HG03280 (cell line): ENCODE measurements around the gene HEBP2.
A peak's percentile ranks its signal among the peaks of the same experiment; 100 is the strongest.
"Not testable (repeated sequence)": the region's sequence is repeated elsewhere in the genome, so short reads cannot be mapped to it uniquely, and the experiment has no call there.

Experiments used
- ATAC-seq: cut with Tn5 transposase; IDR thresholded peaks from one replicate; pipeline ENCODE4 v1.9.1; 2021; ENCODE audit warnings: mild to moderate bottlenecking, moderate library complexity; ENCODE audit not compliant: unreplicated experiment

The HEBP2 gene, protein sequence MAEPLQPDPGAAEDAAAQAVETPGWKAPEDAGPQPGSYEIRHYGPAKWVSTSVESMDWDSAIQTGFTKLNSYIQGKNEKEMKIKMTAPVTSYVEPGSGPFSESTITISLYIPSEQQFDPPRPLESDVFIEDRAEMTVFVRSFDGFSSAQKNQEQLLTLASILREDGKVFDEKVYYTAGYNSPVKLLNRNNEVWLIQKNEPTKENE

DNA sequence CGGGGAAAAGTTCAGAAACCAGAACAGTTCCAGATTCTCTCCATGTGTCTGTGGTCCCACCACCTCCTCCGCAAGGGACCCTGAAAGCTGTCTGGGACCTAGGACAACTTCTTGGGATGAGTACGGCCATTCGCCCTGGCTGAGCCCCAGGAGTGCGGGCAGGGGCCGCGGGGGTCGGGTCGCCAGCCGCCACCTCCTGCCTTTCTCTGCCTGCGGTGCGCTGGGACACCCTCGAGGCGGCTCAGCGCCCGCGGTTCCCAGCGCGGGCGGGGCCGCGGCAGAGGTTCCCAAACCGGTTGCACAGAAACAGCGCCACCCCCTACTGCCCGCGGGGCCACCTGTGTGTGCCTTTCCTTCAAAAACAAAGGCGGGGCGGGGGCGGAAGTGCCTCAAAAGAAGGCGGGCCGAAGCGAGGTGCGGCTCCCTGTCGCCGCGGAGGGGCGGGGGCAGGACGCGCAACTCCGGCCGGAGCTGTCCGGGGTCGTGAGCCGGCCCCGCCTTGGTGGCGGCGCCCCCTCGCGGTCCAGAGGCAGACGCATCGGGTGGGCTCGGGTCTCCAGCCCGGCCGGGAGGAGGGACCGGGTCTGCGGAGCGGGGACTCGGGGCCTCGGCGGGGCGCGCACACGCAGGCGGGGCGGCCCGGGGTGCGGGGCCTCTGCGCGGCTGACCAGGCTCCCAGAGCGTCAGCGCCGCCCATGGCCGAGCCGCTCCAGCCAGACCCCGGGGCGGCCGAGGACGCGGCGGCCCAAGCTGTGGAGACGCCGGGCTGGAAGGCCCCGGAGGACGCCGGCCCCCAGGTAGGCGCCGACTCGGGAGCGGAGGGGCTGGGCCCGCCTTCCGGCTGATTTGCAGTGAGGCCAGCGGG, at the start of gene HEBP2:
Gene HEBP2, plus strand, starts transcription at position 423 of the 865 bp plus-strand sequence. Its CDS starts 273 bp downstream, at position 696.
- peak; percentile 90 for ATAC-seq

DNA sequence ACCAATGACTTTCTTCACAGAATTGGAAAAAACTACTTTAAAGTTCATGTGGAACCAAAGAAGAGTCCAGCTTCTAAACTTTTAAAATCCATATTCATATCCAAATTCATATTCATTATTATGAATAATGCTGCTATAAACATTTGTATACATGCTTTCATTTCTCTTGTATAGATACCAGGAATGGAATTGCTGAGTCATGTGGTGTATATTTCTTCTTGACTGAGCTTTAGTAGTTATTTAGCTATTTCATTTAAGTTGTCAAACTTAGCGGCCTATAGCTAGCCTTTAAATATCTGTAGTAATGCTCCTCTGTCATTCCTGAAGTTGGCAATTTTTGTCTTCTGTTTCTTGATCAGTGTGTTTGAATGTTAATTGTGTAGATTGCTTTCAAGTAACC, 46.1 kb upstream of the HEBP2 start:
- ATAC-seq, result no peak

DNA sequence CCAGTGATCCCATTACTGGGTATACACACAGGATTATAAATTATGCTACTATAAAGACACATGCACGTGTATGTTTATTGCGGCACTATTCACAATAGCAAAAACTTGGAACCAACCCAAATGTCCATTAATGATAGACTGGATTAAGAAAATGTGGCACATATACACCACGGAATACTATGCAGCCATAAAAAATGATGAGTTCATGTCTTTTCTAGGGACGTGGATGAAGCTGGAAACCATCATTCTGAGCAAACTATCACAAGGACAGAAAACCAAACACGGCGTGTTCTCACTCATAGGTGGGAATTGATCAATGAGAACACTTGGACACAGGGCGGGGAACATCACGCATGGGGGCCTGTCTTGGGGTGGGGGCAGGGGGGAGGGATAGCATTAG, 35.3 kb upstream of the HEBP2 start:
- ATAC-seq, result not testable (repeated sequence)

DNA sequence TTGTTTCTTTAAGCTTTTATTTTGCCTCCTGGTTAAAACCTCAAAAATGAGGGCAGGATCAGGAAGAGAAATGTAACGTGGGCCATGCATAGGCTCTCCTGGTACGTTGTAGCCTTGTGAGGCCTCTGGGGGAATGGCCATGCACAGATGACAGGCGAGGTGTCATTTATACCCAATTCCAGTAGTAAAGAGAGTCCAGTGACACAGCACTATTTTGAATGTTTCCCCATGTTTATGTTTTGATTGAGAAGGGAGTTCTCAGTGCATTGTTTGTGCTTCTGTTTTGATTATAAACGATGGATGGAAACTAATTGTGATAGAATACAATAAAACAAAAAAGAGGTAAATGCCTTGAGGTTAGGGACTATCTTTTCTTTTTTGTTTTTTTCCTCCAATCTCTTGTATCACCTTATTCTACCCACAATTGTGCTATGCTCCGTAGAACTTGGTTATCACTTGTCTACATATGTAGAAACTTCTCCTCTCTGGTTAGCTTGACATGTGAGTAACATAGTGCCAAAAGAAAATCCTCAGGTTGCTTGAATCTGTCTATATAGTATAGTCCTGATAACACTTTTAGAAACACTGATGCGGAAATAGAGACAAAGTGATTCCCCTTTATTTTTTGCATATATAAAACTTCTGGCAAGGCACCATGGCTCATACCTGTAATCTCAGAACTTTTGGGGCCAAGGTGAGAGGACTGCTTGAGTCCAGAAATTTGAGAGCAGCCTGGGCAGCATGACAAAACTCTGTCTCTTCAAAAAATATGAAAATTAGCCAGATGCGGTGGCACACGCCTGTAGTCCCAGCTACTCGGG, 33.2 kb upstream of the HEBP2 start:
- ATAC-seq, result no peak

DNA sequence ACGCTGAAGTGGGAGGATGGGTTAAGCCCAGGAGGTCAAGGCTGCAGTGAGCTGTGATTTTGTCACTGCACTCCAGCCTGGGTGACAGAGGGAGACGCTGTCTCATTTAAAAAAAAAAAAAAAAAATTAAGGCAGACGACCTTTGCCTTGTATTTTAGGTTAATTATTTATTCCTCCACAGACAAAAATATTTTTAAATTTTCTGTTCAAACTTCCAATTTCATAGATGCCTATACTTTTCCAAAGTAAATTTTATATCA, 32.6 kb upstream of the HEBP2 start:
- ATAC-seq, result no peak

DNA sequence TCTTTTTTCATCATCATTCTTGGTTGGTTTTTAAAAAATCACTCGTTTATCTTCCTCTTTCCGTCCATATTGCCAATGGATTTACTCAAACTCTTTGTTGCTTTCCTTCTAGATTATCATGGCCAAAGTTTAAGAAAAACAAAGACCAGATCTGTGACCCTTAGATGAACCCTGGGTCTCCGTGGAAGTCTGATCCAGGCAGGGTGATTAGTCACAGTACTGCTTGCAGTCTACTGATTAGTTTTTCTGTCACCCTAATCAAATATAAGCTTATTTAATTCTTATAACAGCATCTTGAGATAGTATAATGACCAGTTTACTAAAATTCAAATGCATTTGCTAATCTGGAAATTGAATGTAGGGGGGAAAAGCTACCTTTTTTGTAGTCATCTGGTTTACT, 32.3 kb upstream of the HEBP2 start:
- no peak for ATAC-seq

DNA sequence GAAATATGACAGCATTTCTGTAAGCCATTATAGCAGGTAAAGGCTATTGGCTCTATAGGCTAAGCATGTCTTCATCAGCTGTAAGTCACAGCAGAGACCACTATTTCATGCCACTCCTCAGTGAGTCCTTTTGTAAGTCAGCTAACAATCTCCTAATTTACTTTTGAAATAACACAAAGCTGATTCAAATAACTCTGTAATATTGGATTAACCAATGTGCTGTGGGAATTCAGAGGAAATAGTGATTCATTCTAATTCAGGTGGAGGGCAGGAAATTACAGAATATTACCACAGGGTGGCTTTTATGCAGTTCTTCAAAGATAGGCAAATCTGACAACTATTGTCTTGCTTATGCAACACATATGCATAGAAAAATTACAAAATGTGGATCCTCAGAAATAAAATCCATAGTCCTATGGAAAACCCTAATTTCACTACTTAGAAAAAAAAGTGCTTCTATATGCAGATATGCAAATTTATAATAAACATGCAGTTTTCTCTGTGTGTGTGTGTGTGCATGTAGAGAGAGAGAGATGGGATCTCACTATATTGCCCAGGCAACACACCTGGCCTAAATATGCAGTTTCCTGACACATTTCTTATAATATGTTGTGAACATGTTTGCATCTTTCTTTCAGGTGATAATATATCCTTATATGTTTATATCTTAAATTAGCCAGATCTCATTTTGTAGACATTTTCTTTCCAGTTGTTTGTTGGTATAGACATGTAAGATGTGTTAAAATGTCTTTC, 31.1 kb upstream of the HEBP2 start:
- ATAC-seq, result no peak

DNA sequence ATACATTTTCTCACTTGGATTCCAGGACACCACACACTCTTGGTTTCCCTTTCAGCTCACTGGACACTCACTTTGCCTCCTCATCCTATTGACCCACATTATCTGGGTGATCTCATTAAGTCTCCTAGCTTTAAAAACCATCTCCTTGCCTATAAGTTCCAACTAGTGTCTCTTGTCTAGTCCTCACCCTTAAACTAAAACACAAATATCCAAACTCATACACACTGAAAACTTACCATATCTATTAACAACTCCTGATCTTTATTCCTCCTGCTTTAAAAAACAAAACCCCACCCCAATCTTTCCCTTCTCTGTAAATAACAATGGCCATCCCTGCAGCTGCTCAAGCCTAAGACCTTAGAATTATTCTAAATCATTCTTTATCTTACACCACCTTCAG, 29.8 kb upstream of the HEBP2 start:
- ATAC-seq, result no peak

DNA sequence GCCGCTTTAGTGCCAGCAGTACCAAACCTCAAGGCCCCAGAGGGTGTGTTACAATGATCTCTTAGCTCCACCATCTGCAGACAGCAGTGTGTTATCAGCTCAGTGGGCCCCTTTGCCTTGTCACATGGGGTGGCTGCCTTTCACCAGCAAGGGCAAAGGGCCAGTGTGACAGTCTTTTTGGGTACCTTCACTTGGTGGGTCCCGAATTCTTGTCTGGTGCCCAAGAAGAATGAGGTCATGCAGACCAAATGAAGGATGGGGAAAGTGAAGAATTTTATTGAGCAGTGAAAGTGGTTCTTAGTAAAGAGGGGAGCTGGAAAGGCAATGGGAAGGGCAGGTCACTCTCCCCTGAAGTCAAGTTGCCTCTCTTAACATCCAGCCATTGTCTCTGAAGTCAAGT, 29.2 kb upstream of the HEBP2 start:
- no peak for ATAC-seq

DNA sequence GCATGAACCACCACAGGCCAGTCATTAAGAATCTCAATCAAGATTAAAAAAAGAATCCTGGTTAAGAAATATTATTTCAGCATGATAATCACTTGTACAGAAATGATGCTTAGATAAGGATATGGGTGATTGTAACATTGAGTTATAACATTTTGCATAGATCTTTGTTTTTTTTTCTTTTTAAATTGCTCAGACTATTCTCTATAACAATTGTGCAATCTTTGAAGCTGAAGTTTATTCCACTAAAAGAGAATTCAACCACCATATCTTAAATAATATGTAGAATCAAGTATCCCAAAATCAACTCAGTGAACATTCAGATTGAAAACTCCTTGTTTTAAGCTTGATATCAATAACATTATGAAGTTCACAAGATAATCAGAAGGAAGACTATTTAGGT, 27.0 kb upstream of the HEBP2 start:
- no peak for ATAC-seq

DNA sequence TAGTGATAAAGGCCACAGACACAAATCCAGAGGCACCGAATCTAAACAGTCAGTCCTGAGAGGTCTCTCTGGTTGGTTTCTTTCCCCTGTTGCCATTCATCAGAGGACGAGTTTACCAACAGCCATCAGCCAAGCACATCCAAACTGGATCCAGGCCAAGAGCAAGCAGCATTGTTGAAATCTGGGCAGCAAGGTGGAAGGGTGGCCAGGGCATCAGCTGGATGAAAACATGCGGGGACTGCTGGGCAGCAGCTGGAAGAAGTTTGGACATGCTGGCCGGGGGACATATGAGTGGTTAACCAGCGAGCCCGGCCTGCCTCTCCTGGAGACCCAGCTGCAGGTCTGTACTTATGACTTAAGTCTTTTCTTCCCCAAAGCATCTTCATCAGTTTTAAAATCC, 26.2 kb upstream of the HEBP2 start, which contains the start of gene SMIM28:
Gene SMIM28, plus strand, starts transcription at position 62 of the 400 bp plus-strand sequence. Its CDS starts 168 bp downstream, at position 230.
- no peak for ATAC-seq

DNA sequence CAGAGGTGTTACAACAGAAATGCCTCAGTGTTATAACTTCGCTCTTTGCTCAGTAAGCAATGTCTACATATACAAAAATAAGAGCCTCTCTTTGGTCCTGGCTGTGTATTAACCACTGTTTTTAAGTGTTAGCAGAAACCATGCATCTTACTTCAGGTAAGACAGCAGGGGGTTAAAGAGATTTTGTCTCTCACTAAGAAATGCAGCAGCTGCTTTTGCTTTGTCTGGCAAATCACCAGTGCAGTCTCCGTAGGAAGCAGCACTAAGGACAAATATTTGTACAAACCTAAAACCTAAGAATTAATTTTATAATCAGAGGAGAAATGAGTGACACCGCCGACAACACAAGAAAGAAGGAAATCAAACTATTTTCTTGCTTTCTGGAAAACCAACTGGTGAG, 25.6 kb upstream of the HEBP2 start:
- no peak for ATAC-seq

DNA sequence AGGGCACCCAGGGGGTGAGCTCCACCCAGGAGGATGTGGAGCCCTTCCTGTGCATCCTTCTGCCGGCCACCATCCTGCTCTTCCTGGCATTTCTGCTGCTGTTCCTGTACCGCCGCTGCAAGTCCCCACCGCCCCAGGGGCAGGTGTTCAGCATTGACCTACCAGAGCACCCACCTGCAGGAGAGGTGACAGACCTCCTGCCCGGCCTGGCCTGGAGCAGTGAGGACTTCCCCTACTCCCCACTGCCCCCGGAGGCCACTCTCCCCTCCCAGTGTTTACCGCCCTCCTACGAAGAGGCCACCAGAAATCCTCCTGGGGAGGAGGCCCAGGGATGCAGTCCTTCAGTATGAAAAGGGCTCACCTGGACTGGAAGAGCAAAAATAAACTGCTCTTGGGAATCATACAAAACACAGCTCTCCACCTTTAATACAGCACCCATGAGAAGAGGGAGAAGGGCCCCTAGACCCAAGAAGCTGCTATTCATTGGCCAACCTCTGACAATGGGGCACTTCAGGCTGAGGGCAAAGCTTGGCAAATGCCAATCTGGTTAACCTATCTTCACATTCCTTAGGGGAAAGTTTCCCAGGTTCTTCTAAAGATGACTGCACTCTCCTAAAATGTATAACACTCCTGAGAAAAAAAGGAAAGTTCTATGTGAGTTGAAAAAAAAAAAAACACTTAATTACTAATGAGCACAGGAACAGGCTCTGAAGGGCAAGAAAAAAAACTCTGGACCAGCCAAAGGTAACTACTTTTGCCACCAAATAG, 21.3 kb upstream of the HEBP2 start:
- ATAC-seq, result no peak

DNA sequence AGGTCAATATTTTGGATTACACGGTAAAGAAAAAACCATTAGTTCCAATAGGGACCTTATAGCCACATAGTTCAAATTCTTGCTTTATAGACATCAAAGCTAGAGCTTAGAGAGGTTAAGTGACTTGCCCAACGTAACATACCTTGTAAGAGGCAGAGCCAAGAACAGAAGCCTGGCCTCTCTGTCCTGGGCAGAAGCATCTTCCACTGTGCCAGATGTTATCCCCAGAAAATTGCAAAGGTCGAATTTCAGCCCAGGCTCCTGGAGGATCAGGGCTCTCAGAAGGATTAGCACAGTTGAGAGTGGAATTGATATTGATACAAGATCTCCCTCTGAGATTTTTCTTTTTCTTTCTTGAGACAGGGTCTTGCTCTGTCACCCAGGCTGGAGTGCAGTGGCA, 20.2 kb upstream of the HEBP2 start:
- no peak for ATAC-seq

DNA sequence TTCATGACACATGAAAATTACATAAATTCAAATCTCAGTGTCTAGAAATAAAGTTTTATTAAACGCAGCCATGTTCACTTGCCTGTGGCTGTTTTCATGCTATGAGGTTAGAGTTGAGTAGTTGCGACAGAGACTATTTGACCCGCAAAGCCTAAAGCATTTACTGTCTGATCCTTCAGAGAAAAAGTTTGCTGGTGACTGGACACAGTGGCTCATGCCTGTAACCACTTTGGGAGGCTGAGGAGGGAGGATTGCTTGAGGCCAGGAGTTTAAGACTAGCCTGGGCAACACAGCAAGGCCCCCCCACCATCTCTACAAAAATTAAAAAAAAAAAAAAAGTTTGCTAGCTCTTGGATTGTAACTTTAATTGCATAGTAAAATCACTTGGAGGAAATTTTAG, 17.1 kb upstream of the HEBP2 start:
- ATAC-seq, result no peak

DNA sequence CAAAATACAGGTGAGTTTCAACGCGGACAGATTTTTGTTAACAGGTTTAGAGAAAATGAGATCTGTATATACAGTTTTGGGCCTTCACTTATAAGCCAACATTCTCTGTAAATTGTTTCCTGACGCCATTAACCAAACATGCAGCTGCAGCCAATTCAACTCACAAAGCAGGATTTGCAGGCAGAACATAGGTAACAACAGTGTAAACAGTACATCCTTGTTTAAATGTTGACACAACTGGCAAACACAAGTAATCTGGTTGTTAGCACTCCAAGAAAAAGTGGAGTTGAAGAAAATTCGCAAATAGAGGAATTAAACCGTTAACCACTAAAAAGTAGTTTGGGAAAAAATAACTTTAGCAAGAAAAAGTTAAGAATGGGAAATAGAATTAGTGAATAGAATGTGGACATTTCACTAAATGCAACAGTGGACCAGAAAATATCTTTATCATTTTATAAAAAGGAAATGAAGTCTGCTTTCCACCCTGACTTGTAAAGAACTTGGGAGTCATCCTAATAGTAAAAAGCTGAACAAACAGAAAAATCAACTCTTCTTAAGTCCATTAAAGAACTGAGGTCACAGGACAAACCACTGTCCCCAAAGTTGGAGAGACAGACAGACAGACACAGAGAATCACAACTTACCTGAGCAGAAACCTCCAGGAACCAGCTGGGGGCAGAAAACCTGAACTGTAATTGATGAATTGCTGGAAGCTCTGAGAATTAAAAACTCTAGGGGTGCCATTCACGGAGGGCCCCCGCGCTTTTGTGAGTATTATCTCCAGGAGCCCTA, 16.2 kb upstream of the HEBP2 start:
- ATAC-seq, result no peak

DNA sequence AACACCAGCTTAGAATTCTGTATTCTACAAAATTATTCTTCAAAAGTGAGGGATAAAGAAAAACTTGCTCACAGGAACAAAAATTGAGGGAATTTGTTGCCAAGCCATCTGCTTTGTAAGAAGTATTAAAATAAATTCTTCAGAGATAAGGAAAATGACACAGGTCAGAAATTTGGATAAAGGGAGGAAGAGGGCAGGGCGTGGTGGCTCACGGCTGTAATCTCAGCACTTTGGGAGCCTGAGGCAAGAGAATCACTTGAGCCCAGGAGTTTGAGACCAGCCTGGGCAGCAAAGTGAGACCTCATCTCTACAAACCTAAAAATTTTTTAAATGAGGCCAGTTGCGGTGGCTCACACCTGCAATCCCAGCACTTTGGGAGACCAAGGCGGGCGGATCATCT, 14.5 kb upstream of the HEBP2 start:
- ATAC-seq, result no peak

DNA sequence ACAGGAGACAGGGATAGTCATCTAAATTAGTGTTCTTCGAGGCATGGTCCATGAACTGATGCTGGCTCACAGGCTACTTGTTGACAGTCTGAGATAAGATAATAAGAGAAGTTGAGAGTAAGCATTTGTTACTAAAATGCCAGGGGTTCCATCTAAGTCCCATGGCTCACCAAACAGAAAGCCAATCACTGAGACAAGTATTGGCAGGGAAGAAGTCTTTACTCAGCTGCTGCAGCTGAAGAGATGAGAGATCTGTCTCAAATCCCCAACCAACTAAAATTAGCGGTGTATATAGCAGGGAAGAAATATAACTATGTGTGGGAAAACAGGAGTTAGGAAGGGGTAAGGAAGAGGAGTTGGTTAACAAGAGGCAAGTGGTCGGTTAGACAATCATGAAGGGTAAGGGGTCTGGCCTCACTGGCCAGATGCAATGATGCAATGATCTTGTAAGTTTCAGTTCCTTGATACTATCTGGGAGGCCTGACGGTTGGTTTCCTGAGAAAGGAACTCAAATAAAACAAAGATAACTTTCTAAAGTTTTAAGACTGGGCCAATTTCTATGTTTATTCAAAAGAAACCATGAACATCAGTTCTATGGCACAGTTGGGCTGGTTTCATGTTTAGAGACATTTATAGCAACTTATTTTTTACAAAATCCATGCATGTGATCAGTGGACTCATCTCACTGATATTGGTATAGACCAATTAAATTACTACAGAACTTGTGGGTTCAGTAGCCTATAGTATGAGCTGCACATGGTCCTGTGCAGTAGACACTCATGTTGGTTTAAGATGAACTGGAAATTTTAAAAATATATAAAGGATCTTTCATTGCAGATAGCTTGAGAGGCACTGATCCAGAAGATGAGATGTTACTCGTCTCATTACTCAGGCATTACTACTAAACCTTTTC, 9.9 kb upstream of the HEBP2 start:
- ATAC-seq, result no peak

DNA sequence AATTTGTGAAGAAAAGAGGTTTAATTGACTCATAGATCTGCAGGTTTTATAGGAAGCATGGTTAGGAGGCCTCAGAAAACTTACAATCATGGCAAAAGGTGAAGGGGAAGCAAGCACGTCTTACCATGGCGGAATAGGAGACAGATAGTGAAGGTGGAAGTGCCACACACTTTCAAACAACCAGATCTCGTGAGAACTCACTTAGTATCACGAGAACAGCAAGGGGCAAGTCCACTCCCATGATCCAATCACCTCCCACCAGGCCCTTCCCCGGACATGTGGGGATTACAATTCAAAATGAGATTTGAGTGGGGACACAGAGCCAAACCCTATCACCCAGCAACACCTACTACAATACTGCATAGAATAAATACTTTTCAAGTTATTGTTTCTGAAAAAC, 7.3 kb upstream of the HEBP2 start:
- no peak for ATAC-seq
